Peyer's patch (tissue), 4 donors: ENCODE data around the gene ZNF74.

Experiments used
- CTCF ChIP-seq, 6 experiments: fragments of 450-650 bp in 4 of 6; fragments of 200-600 bp in 2 of 6; sonication (generic) in 1 of 6; IDR thresholded peaks; one replicate each; pipeline ENCODE4 v1.5.1; 2017 to 2019; ENCODE audit warnings: antibody characterized with exemption in 6 of 6, mild to moderate bottlenecking in 3 of 6, moderate library complexity in 1 of 6
- POLR2A ChIP-seq, 2 donors: fragments of 450-650 bp; IDR thresholded peaks; one replicate each; pipeline ENCODE4 v1.5.1; 2017; ENCODE audit warnings: antibody characterized with exemption in 2 of 2, mild to moderate bottlenecking in 2 of 2, moderate library complexity in 2 of 2

GRCh38 chr22:20457506-20458240, 63.7 kb downstream of the ZNF74 start:
- no peak for TF ChIP-seq CTCF (IDR thresholded peaks at IDR 0.05)
- no peak for TF ChIP-seq POLR2A (IDR thresholded peaks at IDR 0.05)
